ENCODE data around the gene PCDHA8.

GRCh38 chr5:140795259-140795641, 45.7 kb upstream of the PCDHA8 start:
- TF ChIP-seq CTCF (IDR thresholded peaks at IDR 0.05 in 8 of 11, conservative IDR thresholded peaks at IDR 0.05 in 3 of 11) (no peak), POLR2A (IDR thresholded peaks at IDR 0.05) (no peak), POLR2AphosphoS5 (IDR thresholded peaks at IDR 0.05) (no peak)

All from spleen (tissue), 7 donors.